Coronary artery (tissue), 2 donors: Measurements from ENCODE around the gene SELL.
A peak's percentile ranks its signal among the peaks of the same experiment; 100 is the strongest.

Experiments used
- DNase-seq: peaks from one replicate; pipeline ENCODE4 v3.0.0-alpha.2; 2017; ENCODE audit warnings: low spot score
- H3K27ac ChIP-seq, 2 donors: fragments of 200-600 bp; sonication (generic); one replicate each; pipeline ENCODE4 v1.5.1; 2016 to 2019
- H3K4me3 ChIP-seq: fragments of 200-600 bp; sonication (generic); 2 replicates; pipeline ENCODE4 v1.5.1; 2016; ENCODE audit warnings: mild to moderate bottlenecking, moderate library complexity
- CTCF ChIP-seq: fragments of 200-600 bp; sonication (generic); IDR thresholded peaks from one replicate; pipeline ENCODE4 v1.5.1; 2019; ENCODE audit warnings: antibody characterized with exemption

The SELL gene

DNA sequence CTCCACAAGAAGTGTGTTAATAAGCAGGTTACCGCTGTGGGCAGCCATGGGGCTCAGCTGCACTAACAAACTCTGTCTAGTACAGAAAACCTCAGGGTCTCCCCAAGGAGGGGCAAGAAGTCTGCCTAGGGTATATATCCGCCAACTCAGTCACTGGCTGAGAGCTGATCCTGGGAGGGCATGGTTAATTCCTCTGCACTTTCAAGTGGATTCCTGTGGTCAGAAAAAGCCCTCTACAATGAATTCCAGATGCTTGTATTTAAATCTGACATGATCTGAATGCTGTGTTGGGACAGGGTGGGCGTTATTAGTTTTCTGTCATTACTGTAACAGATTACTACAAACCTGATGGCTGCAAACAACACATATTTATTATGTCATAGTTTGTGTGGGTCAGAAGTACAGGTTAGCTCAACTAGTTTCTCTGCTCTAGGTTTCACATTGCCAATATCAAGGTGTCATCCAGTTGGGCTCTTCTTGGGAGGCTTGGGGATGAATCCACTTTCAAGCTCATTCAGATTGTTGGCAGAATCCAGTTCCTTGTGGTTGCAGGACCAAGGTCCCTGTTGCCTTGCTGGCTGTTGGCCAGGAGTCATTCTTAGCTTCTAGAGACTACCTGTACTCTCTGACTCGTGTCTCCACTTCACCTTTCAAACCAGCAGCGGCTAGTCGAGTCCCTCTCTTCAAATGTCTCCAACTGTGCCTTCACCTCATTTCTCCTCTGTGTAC lies 30.4 kb upstream of the SELL start:
- Histone ChIP-seq H3K27ac (no peak overlapping the region), H3K4me3 (no peak overlapping the region)
- no peak for DNase-seq
- no peak for TF ChIP-seq CTCF

DNA sequence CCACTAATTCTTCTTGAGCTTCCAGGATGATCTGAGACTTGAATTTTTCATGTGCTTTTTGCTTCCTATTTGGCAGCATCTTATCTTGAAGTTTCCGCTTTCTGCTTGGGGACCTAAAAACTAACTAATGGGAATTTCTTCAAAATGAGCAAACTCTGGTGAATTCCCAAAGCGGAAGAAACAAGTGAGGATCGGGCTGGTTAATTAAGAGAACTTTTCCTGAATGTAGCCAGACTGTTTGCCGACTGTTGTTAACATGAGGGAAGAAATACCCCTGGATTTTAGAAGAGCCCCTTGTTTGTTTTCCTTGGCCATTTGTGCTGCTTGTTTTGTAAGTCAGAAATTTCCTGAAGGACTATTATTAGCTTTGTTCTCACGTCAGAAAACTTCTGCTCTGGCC lies 28.6 kb upstream of the SELL start:
- Histone ChIP-seq H3K27ac (peak overlapping the region in 1 of 2 donors; percentile 33), H3K4me3 (no peak overlapping the region)
- DNase-seq: no peak

GRCh38 chr1:169733924-169734323 lies 22.5 kb upstream of the SELL start, which contains the start of gene SELE:
Gene SELE, minus strand, starts transcription at chr1:169734079. Its CDS starts 467 bp downstream, at chr1:169733612.
- no peak for TF ChIP-seq CTCF
- Histone ChIP-seq H3K4me3 (no peak within 1 kb of the TSS), H3K27ac (no peak within 1 kb of the TSS)
- no peak for DNase-seq

More for the DNA sequence above, 28.6 kb upstream of the SELL start:
- no peak for TF ChIP-seq CTCF

DNA sequence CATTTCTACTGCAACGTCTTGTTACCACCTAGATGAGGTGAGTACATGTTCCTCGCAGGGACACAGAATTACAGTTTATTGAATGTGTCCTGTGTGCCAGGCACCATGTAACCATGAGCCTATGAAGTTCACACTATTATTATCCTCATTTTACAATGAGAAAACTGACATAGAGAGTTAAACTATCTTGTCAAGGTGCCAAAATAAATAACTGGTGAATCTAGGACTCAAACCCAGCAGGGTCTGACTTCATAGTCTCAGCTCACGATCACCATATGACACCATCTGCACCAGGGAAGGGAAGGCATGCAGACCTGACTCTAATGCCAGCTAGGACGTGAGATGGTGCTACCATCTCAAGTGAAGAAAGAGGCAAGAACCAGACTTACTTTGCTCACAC lies 20.0 kb upstream of the SELL start:
- no peak overlapping the region for H3K4me3 ChIP-seq
- DNase-seq: no peak
- TF ChIP-seq CTCF: no peak

GRCh38 chr1:169729991-169730390 lies 18.6 kb upstream of the SELL start:
- Histone ChIP-seq H3K27ac (no peak overlapping the region), H3K4me3 (no peak overlapping the region)
- no peak for TF ChIP-seq CTCF
- DNase-seq: no peak

More for the DNA sequence above, 20.0 kb upstream of the SELL start:
- H3K27ac ChIP-seq: no peak overlapping the region

- TF ChIP-seq CTCF: no peak
- H3K4me3 ChIP-seq: no peak overlapping the region
- no peak overlapping the region for H3K27ac ChIP-seq
- DNase-seq: no peak
Observed at GRCh38 chr1:169727307-169727706, 15.9 kb upstream of the SELL start.

DNA sequence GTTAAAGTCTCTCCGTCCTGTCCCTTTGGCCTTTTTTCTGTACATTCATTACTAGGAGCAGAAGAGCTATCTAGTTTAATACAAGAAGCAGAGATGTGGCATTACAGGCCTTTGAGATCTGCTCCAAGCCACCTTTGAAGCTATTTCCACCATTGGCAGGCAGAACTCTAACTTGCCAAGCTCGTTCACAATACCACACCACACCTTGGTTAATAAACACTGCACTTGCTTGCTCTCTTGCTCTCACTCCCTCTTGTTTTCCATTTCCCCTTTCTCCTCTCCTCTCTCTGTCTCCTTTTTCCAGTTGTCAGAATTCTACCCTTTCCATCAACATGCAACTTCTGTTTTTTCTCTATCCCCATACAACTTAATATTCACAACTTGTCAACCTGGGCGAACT lies 15.4 kb upstream of the SELL start:
- no peak overlapping the region for H3K4me3 ChIP-seq
- no peak for DNase-seq
- no peak for TF ChIP-seq CTCF
- no peak overlapping the region for H3K27ac ChIP-seq
